ENCODE measurements around the gene PRKAG1.

PRKAG1 gene

GRCh38 chr12:49000346-49000745, 18.2 kb downstream of the PRKAG1 start:
- peaks cover 4% of the 10 kb centered on the region for H4K20me1 ChIP-seq (ENCODE audit: insufficient read depth, low read length)
- ATAC-seq (ENCODE audit: insufficient read depth, low read depth) (no peak), DNase-seq (no peak)
- no peak overlapping the region for H2AFZ ChIP-seq (ENCODE audit: low read depth, low read length)
- H3K79me2 ChIP-seq (ENCODE audit: insufficient read depth, low read length), result no peaks in the 10 kb centered on the region
- no peak overlapping the region for H3K4me3 ChIP-seq (ENCODE audit: low read depth in 1 of 2, low read length in 2 of 2)
- peaks cover 27% of the 10 kb centered on the region for H3K27me3 ChIP-seq (ENCODE audit: insufficient read depth, low read length, poor library complexity)
- peaks cover 38% of the 10 kb centered on the region for H3K36me3 ChIP-seq (ENCODE audit: insufficient read depth, low read length)
- no peaks in the 10 kb centered on the region for H3K9me3 ChIP-seq (ENCODE audit: insufficient read depth, low read length, severe bottlenecking)
- peaks cover 39% of the 10 kb centered on the region for H3K4me1 ChIP-seq (ENCODE audit: insufficient read depth, low read length)
- peak overlapping the region; percentile 98; the same call in 1 of the 2 replicates for H3K4me2 ChIP-seq (ENCODE audit: insufficient read depth, low read length)
- TF ChIP-seq EZH2 (IDR thresholded peaks at IDR 0.05; ENCODE audit: borderline replicate concordance, low read depth, low read length, severe bottlenecking), result no peak
- no peak overlapping the region; the same call in 1 of the 2 replicates for H3K9ac ChIP-seq (ENCODE audit: low read depth, low read length)
- no peak overlapping the region for H3K27ac ChIP-seq (ENCODE audit: low read length)

DNA sequence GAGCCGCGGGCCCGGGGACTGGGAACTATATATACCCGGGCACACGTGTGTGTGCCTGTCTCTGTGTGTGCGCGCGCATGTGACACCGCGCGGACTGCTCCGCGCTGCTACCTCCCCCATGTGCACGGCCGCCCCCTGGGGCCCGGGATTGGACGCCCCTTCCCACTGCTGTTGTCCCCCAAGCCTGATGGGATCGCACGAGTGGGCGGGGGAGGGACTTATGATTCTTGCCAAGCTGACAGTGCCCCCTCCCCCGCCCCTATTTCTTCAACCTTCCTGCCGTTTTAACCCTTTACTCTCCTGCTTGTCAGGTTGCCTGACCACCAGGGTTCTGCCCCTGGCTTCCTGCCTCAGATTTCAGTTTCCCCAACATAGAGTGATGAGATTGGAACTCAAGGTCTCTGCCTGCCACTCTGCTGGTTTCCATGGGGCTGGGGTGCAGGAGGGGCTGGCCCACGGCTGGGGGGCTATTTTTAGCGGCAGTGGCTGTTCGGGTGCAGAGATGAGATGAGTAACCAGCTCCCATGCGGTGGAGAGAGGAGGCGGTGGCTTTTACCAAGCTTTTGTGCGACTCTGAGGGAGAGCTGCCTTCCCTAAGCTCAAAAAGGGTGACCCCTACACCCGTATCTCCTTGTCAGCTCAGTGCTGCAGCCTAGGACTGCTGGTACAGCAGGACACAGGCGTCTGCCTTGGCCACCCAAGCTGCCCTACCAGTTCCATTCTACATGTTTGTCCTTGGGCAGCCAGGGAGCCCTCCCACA, 19.0 kb downstream of the PRKAG1 start, which contains the start of gene DDN:
TSS of gene DDN (minus strand) at position 5 of the 761 bp plus-strand sequence. CDS start 88 bp downstream, outside the sequence.
- H3K27me3 ChIP-seq (ENCODE audit: insufficient read depth, low read length, poor library complexity), result peaks cover 32% of the 10 kb centered on the region
- peak within 1 kb of the TSS; percentile 8 to 64; a peak in 3 of 4 replicates for H3K4me3 ChIP-seq (ENCODE audit: low read depth in 1 of 2, low read length in 2 of 2)
- H4K20me1 ChIP-seq (ENCODE audit: insufficient read depth, low read length), result peaks cover 4% of the 10 kb centered on the region
- peak within 1 kb of the TSS; percentile 45 for H3K27ac ChIP-seq (ENCODE audit: low read length)
- peak; percentile 83 for DNase-seq
- no peaks in the 10 kb centered on the region for H3K9me3 ChIP-seq (ENCODE audit: insufficient read depth, low read length, severe bottlenecking)
- H3K4me1 ChIP-seq (ENCODE audit: insufficient read depth, low read length), result peaks cover 39% of the 10 kb centered on the region
- H3K79me2 ChIP-seq (ENCODE audit: insufficient read depth, low read length), result no peaks in the 10 kb centered on the region
- ATAC-seq (ENCODE audit: insufficient read depth, low read depth), result peak; percentile 84
- peaks cover 30% of the 10 kb centered on the region for H3K36me3 ChIP-seq (ENCODE audit: insufficient read depth, low read length)
- H3K4me2 ChIP-seq (ENCODE audit: insufficient read depth, low read length), result peak within 1 kb of the TSS; percentile 98
- peak within 1 kb of the TSS; percentile 78 for H2AFZ ChIP-seq (ENCODE audit: low read depth, low read length)
- TF ChIP-seq, protein P1, sequence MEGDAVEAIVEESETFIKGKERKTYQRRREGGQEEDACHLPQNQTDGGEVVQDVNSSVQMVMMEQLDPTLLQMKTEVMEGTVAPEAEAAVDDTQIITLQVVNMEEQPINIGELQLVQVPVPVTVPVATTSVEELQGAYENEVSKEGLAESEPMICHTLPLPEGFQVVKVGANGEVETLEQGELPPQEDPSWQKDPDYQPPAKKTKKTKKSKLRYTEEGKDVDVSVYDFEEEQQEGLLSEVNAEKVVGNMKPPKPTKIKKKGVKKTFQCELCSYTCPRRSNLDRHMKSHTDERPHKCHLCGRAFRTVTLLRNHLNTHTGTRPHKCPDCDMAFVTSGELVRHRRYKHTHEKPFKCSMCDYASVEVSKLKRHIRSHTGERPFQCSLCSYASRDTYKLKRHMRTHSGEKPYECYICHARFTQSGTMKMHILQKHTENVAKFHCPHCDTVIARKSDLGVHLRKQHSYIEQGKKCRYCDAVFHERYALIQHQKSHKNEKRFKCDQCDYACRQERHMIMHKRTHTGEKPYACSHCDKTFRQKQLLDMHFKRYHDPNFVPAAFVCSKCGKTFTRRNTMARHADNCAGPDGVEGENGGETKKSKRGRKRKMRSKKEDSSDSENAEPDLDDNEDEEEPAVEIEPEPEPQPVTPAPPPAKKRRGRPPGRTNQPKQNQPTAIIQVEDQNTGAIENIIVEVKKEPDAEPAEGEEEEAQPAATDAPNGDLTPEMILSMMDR (IDR thresholded peaks at IDR 0.05; ENCODE audit: borderline replicate concordance, extremely low read depth, low read length, poor library complexity, severe bottlenecking), result peak; percentile 44
- no peak for TF ChIP-seq EZH2 (IDR thresholded peaks at IDR 0.05; ENCODE audit: borderline replicate concordance, low read depth, low read length, severe bottlenecking)
- H3K9ac ChIP-seq (ENCODE audit: low read depth, low read length), result peak within 1 kb of the TSS; percentile 53

GRCh38 chr12:48998497-48999353, 19.9 kb downstream of the PRKAG1 start:
- Histone ChIP-seq H3K27me3 (ENCODE audit: insufficient read depth, low read length, poor library complexity) (peaks cover 32% of the 10 kb centered on the region), H3K4me2 (ENCODE audit: insufficient read depth, low read length) (peak overlapping the region; percentile 98), H3K36me3 (ENCODE audit: insufficient read depth, low read length) (peaks cover 25% of the 10 kb centered on the region), H3K79me2 (ENCODE audit: insufficient read depth, low read length) (no peaks in the 10 kb centered on the region), H3K9me3 (ENCODE audit: insufficient read depth, low read length, severe bottlenecking) (no peaks in the 10 kb centered on the region), H3K9ac (ENCODE audit: low read depth, low read length) (peak overlapping the region; percentile 43), H3K27ac (ENCODE audit: low read length) (no peak overlapping the region), H3K4me3 (ENCODE audit: low read depth in 1 of 2, low read length in 2 of 2) (peak overlapping the region; percentile 8 to 64; a peak in 3 of 4 replicates), H4K20me1 (ENCODE audit: insufficient read depth, low read length) (peaks cover 4% of the 10 kb centered on the region), H3K4me1 (ENCODE audit: insufficient read depth, low read length) (peaks cover 39% of the 10 kb centered on the region), H2AFZ (ENCODE audit: low read depth, low read length) (peak overlapping the region; percentile 78)
- DNase-seq, result no peak
- TF ChIP-seq EZH2 (IDR thresholded peaks at IDR 0.05; ENCODE audit: borderline replicate concordance, low read depth, low read length, severe bottlenecking), result no peak
- TF ChIP-seq, protein P1 (IDR thresholded peaks at IDR 0.05; ENCODE audit: borderline replicate concordance, extremely low read depth, low read length, poor library complexity, severe bottlenecking), result no peak
- peak; percentile 13 for ATAC-seq (ENCODE audit: insufficient read depth, low read depth)

Measured in DND-41 (cell line).